ENCODE measurements around the gene TPGS1.

TPGS1 gene

GRCh38 chr19:535017-535835 lies 27.9 kb downstream of the TPGS1 start:
- Histone ChIP-seq H3K9ac (ENCODE audit: low read depth, low read length) (no peak overlapping the region), H3K36me3 (ENCODE audit: insufficient read depth, low read length) (peaks cover 48% of the 10 kb centered on the region), H3K27me3 (ENCODE audit: insufficient read depth, low read length, poor library complexity) (no peaks in the 10 kb centered on the region), H2AFZ (ENCODE audit: low read depth, low read length) (no peak overlapping the region), H3K4me3 (ENCODE audit: low read depth in 1 of 2, low read length in 2 of 2) (no peak overlapping the region), H4K20me1 (ENCODE audit: insufficient read depth, low read length) (peaks cover 62% of the 10 kb centered on the region), H3K79me2 (ENCODE audit: insufficient read depth, low read length) (peaks cover 43% of the 10 kb centered on the region), H3K9me3 (ENCODE audit: insufficient read depth, low read length, severe bottlenecking) (no peaks in the 10 kb centered on the region), H3K27ac (ENCODE audit: low read length) (no peak overlapping the region), H3K4me2 (ENCODE audit: insufficient read depth, low read length) (no peak overlapping the region), H3K4me1 (ENCODE audit: insufficient read depth, low read length) (peaks cover 28% of the 10 kb centered on the region)
- no peak for TF ChIP-seq CTCF (IDR thresholded peaks at IDR 0.05; ENCODE audit: borderline replicate concordance, extremely low read depth, low read length, poor library complexity, severe bottlenecking)
- TF ChIP-seq EZH2 (IDR thresholded peaks at IDR 0.05; ENCODE audit: borderline replicate concordance, low read depth, low read length, severe bottlenecking), result no peak
- ATAC-seq (ENCODE audit: insufficient read depth, low read depth) (no peak), DNase-seq (no peak)

DNA sequence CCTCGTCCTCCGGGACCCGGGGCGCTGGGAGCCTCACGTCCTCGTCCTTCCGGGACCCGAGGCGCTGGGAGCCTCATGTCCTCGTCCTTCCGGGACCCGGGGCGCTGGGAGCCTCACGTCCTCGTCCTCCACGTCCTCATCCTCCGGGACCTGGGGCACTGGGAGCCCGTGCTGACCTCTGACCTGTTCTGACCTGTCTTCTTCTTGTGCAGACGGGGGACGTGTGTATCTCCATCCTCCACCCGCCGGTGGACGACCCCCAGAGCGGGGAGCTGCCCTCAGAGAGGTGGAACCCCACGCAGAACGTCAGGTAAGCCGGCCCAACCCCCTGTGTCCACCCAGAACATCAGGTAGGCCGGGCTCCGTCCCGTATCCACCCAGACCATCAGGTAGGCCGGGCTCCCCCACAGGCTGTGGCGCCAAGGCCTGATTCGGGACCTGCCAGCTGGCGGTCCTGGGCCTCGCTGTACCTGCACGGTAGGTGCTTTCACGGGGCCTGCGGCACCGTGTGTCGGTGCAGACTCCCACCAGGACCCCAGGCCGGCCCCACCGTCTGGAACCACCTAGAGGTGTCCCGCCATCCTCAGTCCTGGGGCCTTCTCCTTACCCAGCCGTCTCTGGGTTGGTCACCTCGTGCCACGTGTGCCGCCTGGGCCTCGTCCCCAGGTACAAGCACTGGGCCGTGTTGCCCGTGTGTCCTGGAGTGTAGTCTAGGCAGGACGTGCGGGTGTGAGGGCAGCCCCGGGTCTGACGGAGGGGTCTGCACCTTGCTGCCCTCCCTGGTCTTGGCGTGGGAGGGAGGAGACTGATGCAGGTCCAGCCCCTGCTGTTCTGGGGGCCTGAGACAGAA lies 29.0 kb downstream of the TPGS1 start:
- Histone ChIP-seq H2AFZ (ENCODE audit: low read depth, low read length) (no peak overlapping the region), H3K79me2 (ENCODE audit: insufficient read depth, low read length) (peaks cover 43% of the 10 kb centered on the region), H3K36me3 (ENCODE audit: insufficient read depth, low read length) (peaks cover 53% of the 10 kb centered on the region), H3K27ac (ENCODE audit: low read length) (no peak overlapping the region), H3K27me3 (ENCODE audit: insufficient read depth, low read length, poor library complexity) (no peaks in the 10 kb centered on the region), H3K4me1 (ENCODE audit: insufficient read depth, low read length) (peaks cover 19% of the 10 kb centered on the region), H3K4me2 (ENCODE audit: insufficient read depth, low read length) (no peak overlapping the region), H3K9ac (ENCODE audit: low read depth, low read length) (no peak overlapping the region), H3K9me3 (ENCODE audit: insufficient read depth, low read length, severe bottlenecking) (no peaks in the 10 kb centered on the region), H4K20me1 (ENCODE audit: insufficient read depth, low read length) (peaks cover 68% of the 10 kb centered on the region), H3K4me3 (ENCODE audit: low read depth in 1 of 2, low read length in 2 of 2) (no peak overlapping the region)
- TF ChIP-seq CTCF (IDR thresholded peaks at IDR 0.05; ENCODE audit: borderline replicate concordance, extremely low read depth, low read length, poor library complexity, severe bottlenecking), result no peak
- TF ChIP-seq EZH2 (IDR thresholded peaks at IDR 0.05; ENCODE audit: borderline replicate concordance, low read depth, low read length, severe bottlenecking), result no peak
- DNase-seq, result no peak
- no peak for ATAC-seq (ENCODE audit: insufficient read depth, low read depth)

- DNase-seq (no peak), ATAC-seq (ENCODE audit: insufficient read depth, low read depth) (no peak)
- Histone ChIP-seq H3K4me3 (ENCODE audit: low read depth in 1 of 2, low read length in 2 of 2) (no peak overlapping the region), H3K36me3 (ENCODE audit: insufficient read depth, low read length) (peaks cover 60% of the 10 kb centered on the region), H4K20me1 (ENCODE audit: insufficient read depth, low read length) (peaks cover 68% of the 10 kb centered on the region), H2AFZ (ENCODE audit: low read depth, low read length) (no peak overlapping the region), H3K9ac (ENCODE audit: low read depth, low read length) (no peak overlapping the region), H3K27me3 (ENCODE audit: insufficient read depth, low read length, poor library complexity) (no peaks in the 10 kb centered on the region), H3K4me1 (ENCODE audit: insufficient read depth, low read length) (peaks cover 19% of the 10 kb centered on the region), H3K9me3 (ENCODE audit: insufficient read depth, low read length, severe bottlenecking) (no peaks in the 10 kb centered on the region), H3K79me2 (ENCODE audit: insufficient read depth, low read length) (peaks cover 41% of the 10 kb centered on the region), H3K4me2 (ENCODE audit: insufficient read depth, low read length) (no peak overlapping the region), H3K27ac (ENCODE audit: low read length) (no peak overlapping the region)
- no peak for TF ChIP-seq CTCF (IDR thresholded peaks at IDR 0.05; ENCODE audit: borderline replicate concordance, extremely low read depth, low read length, poor library complexity, severe bottlenecking)
- TF ChIP-seq EZH2 (IDR thresholded peaks at IDR 0.05; ENCODE audit: borderline replicate concordance, low read depth, low read length, severe bottlenecking), result no peak
These were observed 29.6 kb downstream of the TPGS1 start for GRCh38 chr19:536881-537404.

Measured in DND-41 (cell line).